Measurements from ENCODE around the gene FOXL1. TPM values are rescaled to one million over a fixed set of nuclear protein-coding genes. Genes with fewer than 3 reads are reported as not detected.
A peak's percentile ranks its signal among the peaks of the same experiment; 100 is the strongest.

FOXL1 gene
- total and polyA plus RNA-seq, 4 donors = 0.41 to 2.5 (median 1.4) TPM

- 0 to 3% methylated on average over 30 of the region's 30 CpGs for WGBS, 2 donors
- ATAC-seq (ENCODE audit: insufficient read depth, low FRiP score) (no peak), DNase-seq (peak; percentile 94 to 97 (median 96))
- TF ChIP-seq, protein P1, sequence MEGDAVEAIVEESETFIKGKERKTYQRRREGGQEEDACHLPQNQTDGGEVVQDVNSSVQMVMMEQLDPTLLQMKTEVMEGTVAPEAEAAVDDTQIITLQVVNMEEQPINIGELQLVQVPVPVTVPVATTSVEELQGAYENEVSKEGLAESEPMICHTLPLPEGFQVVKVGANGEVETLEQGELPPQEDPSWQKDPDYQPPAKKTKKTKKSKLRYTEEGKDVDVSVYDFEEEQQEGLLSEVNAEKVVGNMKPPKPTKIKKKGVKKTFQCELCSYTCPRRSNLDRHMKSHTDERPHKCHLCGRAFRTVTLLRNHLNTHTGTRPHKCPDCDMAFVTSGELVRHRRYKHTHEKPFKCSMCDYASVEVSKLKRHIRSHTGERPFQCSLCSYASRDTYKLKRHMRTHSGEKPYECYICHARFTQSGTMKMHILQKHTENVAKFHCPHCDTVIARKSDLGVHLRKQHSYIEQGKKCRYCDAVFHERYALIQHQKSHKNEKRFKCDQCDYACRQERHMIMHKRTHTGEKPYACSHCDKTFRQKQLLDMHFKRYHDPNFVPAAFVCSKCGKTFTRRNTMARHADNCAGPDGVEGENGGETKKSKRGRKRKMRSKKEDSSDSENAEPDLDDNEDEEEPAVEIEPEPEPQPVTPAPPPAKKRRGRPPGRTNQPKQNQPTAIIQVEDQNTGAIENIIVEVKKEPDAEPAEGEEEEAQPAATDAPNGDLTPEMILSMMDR (IDR thresholded peaks at IDR 0.05; ENCODE audit: control extremely low read depth, extremely low read depth) = no peak
- H3K4me3 ChIP-seq = peak within 1 kb of the TSS; percentile 13
- H3K27me3 ChIP-seq (ENCODE audit: control insufficient read depth in 3 of 3, insufficient read depth in 3 of 3, low read length in 2 of 3) = peaks cover 9 to 62% (median 58%) of the 10 kb centered on the region in 3 donors
- no peaks in the 10 kb centered on the region for H3K36me3 ChIP-seq (ENCODE audit: control insufficient read depth in 4 of 4, insufficient read depth in 4 of 4, low read length in 4 of 4)
- peaks cover 0 to 10% (median 4%) of the 10 kb centered on the region in 5 donors for H3K4me1 ChIP-seq (ENCODE audit: control insufficient read depth in 5 of 5, insufficient read depth in 5 of 5, low read length in 5 of 5)
- peaks cover 0 to 2% (median 0%) of the 10 kb centered on the region in 4 donors for H3K9me3 ChIP-seq (ENCODE audit: control insufficient read depth in 4 of 4, insufficient read depth in 3 of 4, low read length in 3 of 4)
- peak within 1 kb of the TSS; percentile 60 to 86 for H3K27ac ChIP-seq (ENCODE audit: low read depth in 1 of 2, low read length in 1 of 2)
- H3K9ac ChIP-seq (ENCODE audit: insufficient read depth in 1 of 2, low read length in 2 of 2) = no peak within 1 kb of the TSS
Measured at GRCh38 chr16:86566601-86566965, 11.8 kb upstream of the FOXL1 start, which contains the start of gene FOXC2. Gene FOXC2, plus strand, starts transcription at chr16:86566829. Its CDS starts 507 bp downstream, at chr16:86567336.

DNA sequence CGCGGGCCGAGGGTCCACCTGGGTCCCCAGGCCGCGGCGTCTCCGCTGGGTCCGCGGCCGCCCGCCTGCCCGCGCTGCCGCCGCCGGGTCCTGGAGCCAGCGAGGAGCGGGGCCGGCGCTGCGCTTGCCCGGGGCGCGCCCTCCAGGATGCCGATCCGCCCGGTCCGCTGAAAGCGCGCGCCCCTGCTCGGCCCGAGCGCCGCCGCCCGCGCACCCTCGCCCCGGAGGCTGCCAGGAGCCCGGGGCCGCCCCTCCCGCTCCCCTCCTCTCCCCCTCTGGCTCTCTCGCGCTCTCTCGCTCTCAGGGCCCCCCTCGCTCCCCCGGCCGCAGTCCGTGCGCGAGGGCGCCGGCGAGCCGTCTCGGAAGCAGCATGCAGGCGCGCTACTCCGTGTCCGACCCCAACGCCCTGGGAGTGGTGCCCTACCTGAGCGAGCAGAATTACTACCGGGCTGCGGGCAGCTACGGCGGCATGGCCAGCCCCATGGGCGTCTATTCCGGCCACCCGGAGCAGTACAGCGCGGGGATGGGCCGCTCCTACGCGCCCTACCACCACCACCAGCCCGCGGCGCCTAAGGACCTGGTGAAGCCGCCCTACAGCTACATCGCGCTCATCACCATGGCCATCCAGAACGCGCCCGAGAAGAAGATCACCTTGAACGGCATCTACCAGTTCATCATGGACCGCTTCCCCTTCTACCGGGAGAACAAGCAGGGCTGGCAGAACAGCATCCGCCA is 11.2 kb upstream of the FOXL1 start:
- TF ChIP-seq, protein P1 (IDR thresholded peaks at IDR 0.05; ENCODE audit: control extremely low read depth, extremely low read depth) = no peak
- peak overlapping the region; percentile 13 for H3K4me3 ChIP-seq
- peaks cover 0 to 2% (median 0%) of the 10 kb centered on the region in 4 donors for H3K9me3 ChIP-seq (ENCODE audit: control insufficient read depth in 4 of 4, insufficient read depth in 3 of 4, low read length in 3 of 4)
- WGBS, 2 donors = 1 to 2% methylated on average over 79 to 88 of the region's 88 CpGs
- DNase-seq (peak in 1 of 3 donors; percentile 50), ATAC-seq (ENCODE audit: insufficient read depth, low FRiP score) (no peak)
- peaks cover 0 to 10% (median 4%) of the 10 kb centered on the region in 5 donors for H3K4me1 ChIP-seq (ENCODE audit: control insufficient read depth in 5 of 5, insufficient read depth in 5 of 5, low read length in 5 of 5)
- peaks cover 9 to 68% (median 63%) of the 10 kb centered on the region in 3 donors for H3K27me3 ChIP-seq (ENCODE audit: control insufficient read depth in 3 of 3, insufficient read depth in 3 of 3, low read length in 2 of 3)
- H3K27ac ChIP-seq (ENCODE audit: low read depth in 1 of 2, low read length in 1 of 2) = peak overlapping the region; percentile 60 to 86
- no peak overlapping the region for H3K9ac ChIP-seq (ENCODE audit: insufficient read depth in 1 of 2, low read length in 2 of 2)
- no peaks in the 10 kb centered on the region for H3K36me3 ChIP-seq (ENCODE audit: control insufficient read depth in 4 of 4, insufficient read depth in 4 of 4, low read length in 4 of 4)

GRCh38 chr16:86567701-86568581 is 10.4 kb upstream of the FOXL1 start:
- Histone ChIP-seq H3K9me3 (ENCODE audit: control insufficient read depth in 4 of 4, insufficient read depth in 3 of 4, low read length in 3 of 4) (peaks cover 0 to 2% (median 0%) of the 10 kb centered on the region in 4 donors), H3K4me1 (ENCODE audit: control insufficient read depth in 5 of 5, insufficient read depth in 5 of 5, low read length in 5 of 5) (peaks cover 0 to 10% (median 4%) of the 10 kb centered on the region in 5 donors), H3K27me3 (ENCODE audit: control insufficient read depth in 3 of 3, insufficient read depth in 3 of 3, low read length in 2 of 3) (peaks cover 9 to 73% (median 65%) of the 10 kb centered on the region in 3 donors), H3K4me3 (peak overlapping the region; percentile 10), H3K36me3 (ENCODE audit: control insufficient read depth in 4 of 4, insufficient read depth in 4 of 4, low read length in 4 of 4) (no peaks in the 10 kb centered on the region), H3K27ac (ENCODE audit: low read depth in 1 of 2, low read length in 1 of 2) (peak overlapping the region in 1 of 2 donors; percentile 86), H3K9ac (ENCODE audit: insufficient read depth in 1 of 2, low read length in 2 of 2) (no peak overlapping the region)
- TF ChIP-seq, protein P1 (IDR thresholded peaks at IDR 0.05; ENCODE audit: control extremely low read depth, extremely low read depth) = no peak
- DNase-seq (no peak), ATAC-seq (ENCODE audit: insufficient read depth, low FRiP score) (no peak)
- 1 to 3% methylated on average over 64 to 116 of the region's 116 CpGs for WGBS, 2 donors

All from lung (tissue), 12 donors.